ENCODE measurements around the gene UNC13D.

GRCh38 chr17:75811174-75811573 is 33.0 kb downstream of the UNC13D start:
- TF ChIP-seq CTCF (IDR thresholded peaks at IDR 0.05; ENCODE audit: low read length), result no peak
- TF ChIP-seq EZH2 (optimal IDR thresholded peaks at IDR 0.05; ENCODE audit: low read depth, low read length), result no peak
- TF ChIP-seq EZH2phosphoT487 (IDR thresholded peaks at IDR 0.05; ENCODE audit: low read length), result no peak

Data from MM.1S (cell line).